ENCODE results near the gene AOPEP.

Gene AOPEP

GRCh38 chr9:94935396-94935795 lies 208.9 kb downstream of the AOPEP start:
- POLR2A ChIA-PET = no interaction called here
- H3K36me3 ChIP-seq (ENCODE audit: control insufficient read depth in 2 of 2, insufficient read depth in 1 of 2, low read length in 2 of 2) = no peaks in the 10 kb centered on the region

GRCh38 chr9:94936419-94936818 lies 209.9 kb downstream of the AOPEP start:
- ChIA-PET CTCF (interaction anchor here (0.6 to 0.9 kb wide), 3 partner anchors 15 to 180 kb away, joined by 3 to 4 read pairs (median 3); no protein-coding TSS in a partner anchor), POLR2A (no interaction called here)
- H3K4me1 ChIP-seq (ENCODE audit: control insufficient read depth, insufficient read depth, low read length) = no peaks in the 10 kb centered on the region
- H3K36me3 ChIP-seq (ENCODE audit: control insufficient read depth in 2 of 2, insufficient read depth in 1 of 2, low read length in 2 of 2) = no peaks in the 10 kb centered on the region
- no peak overlapping the region for H3K4me3 ChIP-seq (ENCODE audit: low read depth, low read length)
- H3K27ac ChIP-seq (ENCODE audit: extremely low read depth, low read depth, low read length) = no peak overlapping the region
- H3K9me3 ChIP-seq (ENCODE audit: control insufficient read depth, insufficient read depth, low read depth, low read length) = no peaks in the 10 kb centered on the region
- no peak for TF ChIP-seq ZNF664 (tag by site-specific recombination; IDR thresholded peaks at IDR 0.05)
- TF ChIP-seq ZNF114 (tag by site-specific recombination; IDR thresholded peaks at IDR 0.05) = no peak
- no peak for TF ChIP-seq WT1 (tag by site-specific recombination; IDR thresholded peaks at IDR 0.05)
- TF ChIP-seq ZNF530 (tag by site-specific recombination; IDR thresholded peaks at IDR 0.05; ENCODE audit: low read depth) = no peak
- no peak for TF ChIP-seq ZNF529 (tag by site-specific recombination; IDR thresholded peaks at IDR 0.05; ENCODE audit: insufficient replicate concordance)
- no peak for TF ChIP-seq ZNF704 (tag by site-specific recombination; IDR thresholded peaks at IDR 0.05)
- TF ChIP-seq ZNF830 (tag by site-specific recombination; IDR thresholded peaks at IDR 0.05; ENCODE audit: low read depth) = no peak
- no peak for TF ChIP-seq ZBTB26 (tag by site-specific recombination; optimal IDR thresholded peaks at IDR 0.05)

More at GRCh38 chr9:94935396-94935795, 208.9 kb downstream of the AOPEP start:
- Histone ChIP-seq H3K4me3 (ENCODE audit: low read depth, low read length) (no peak overlapping the region), H3K4me1 (ENCODE audit: control insufficient read depth, insufficient read depth, low read length) (no peaks in the 10 kb centered on the region), H3K9me3 (ENCODE audit: control insufficient read depth, insufficient read depth, low read depth, low read length) (no peaks in the 10 kb centered on the region), H3K27ac (ENCODE audit: extremely low read depth, low read depth, low read length) (no peak overlapping the region)
- TF ChIP-seq ZNF239 (tag by site-specific recombination; IDR thresholded peaks at IDR 0.05) (no peak), ZNF292 (tag by site-specific recombination; IDR thresholded peaks at IDR 0.05; ENCODE audit: borderline replicate concordance, low read depth) (no peak), ZNF654 (tag by site-specific recombination; IDR thresholded peaks at IDR 0.05; ENCODE audit: low read depth) (no peak), ZNF449 (tag by site-specific recombination; IDR thresholded peaks at IDR 0.05) (no peak), REST (tag by site-specific recombination; IDR thresholded peaks at IDR 0.05) (no peak), ZNF324 (tag by site-specific recombination; IDR thresholded peaks at IDR 0.05) (no peak), ZNF473 (tag by site-specific recombination; IDR thresholded peaks at IDR 0.05) (no peak), ZNF174 (tag by site-specific recombination; IDR thresholded peaks at IDR 0.05) (no peak), ZNF214 (tag by site-specific recombination; IDR thresholded peaks at IDR 0.05; ENCODE audit: borderline replicate concordance) (no peak), ZNF830 (tag by site-specific recombination; IDR thresholded peaks at IDR 0.05; ENCODE audit: low read depth) (no peak), ZNF596 (tag by site-specific recombination; IDR thresholded peaks at IDR 0.05) (no peak), ZFP3 (tag by site-specific recombination; IDR thresholded peaks at IDR 0.05; ENCODE audit: low read depth) (no peak), KLF9 (tag by site-specific recombination; IDR thresholded peaks at IDR 0.05; ENCODE audit: low read depth) (no peak), ZXDB (tag by site-specific recombination; IDR thresholded peaks at IDR 0.05) (no peak), ZSCAN23 (tag by site-specific recombination; IDR thresholded peaks at IDR 0.05) (no peak), GLI2 (tag by site-specific recombination; IDR thresholded peaks at IDR 0.05; ENCODE audit: borderline replicate concordance, low read depth) (no peak), ZNF513 (tag by site-specific recombination; IDR thresholded peaks at IDR 0.05) (no peak), ZNF146 (tag by site-specific recombination; IDR thresholded peaks at IDR 0.05) (no peak), FEZF1 (tag by site-specific recombination; IDR thresholded peaks at IDR 0.05) (no peak), HOXD13 (CRISPR knock-in tag; IDR thresholded peaks at IDR 0.05; ENCODE audit: borderline replicate concordance) (no peak)
- CTCF ChIA-PET = no interaction called here

Measured in HEK293 (cell line).